HG03432 (cell line): ENCODE results near the gene RBM22.
"Not testable (repeated sequence)": the region's sequence is repeated elsewhere in the genome, so short reads cannot be mapped to it uniquely, and the experiment has no call there.

Experiments used
- ATAC-seq: cut with Tn5 transposase; IDR thresholded peaks from one replicate; pipeline ENCODE4 v1.9.1; 2021; ENCODE audit warnings: mild to moderate bottlenecking, moderate library complexity; ENCODE audit not compliant: unreplicated experiment

The RBM22 gene

GRCh38 chr5:150700594-150701377 is at the start of gene RBM22:
TSS of gene RBM22 (minus strand) at chr5:150701062. CDS start at chr5:150700985, 77 bp downstream.
- peak; percentile 96 for ATAC-seq

- ATAC-seq = no peak
Observed at GRCh38 chr5:150750469-150750868, 49.6 kb upstream of the RBM22 start.

- not testable (repeated sequence) for ATAC-seq
Observed at GRCh38 chr5:150743142-150743488, 42.3 kb upstream of the RBM22 start.

- ATAC-seq = not testable (repeated sequence)
Observed at GRCh38 chr5:150742455-150743141, 41.7 kb upstream of the RBM22 start.

- no peak for ATAC-seq
Observed at GRCh38 chr5:150740992-150741391, 40.1 kb upstream of the RBM22 start.

GRCh38 chr5:150738862-150739261 is 38.0 kb upstream of the RBM22 start:
- ATAC-seq = no peak

- peak; percentile 69 for ATAC-seq
Observed at GRCh38 chr5:150734579-150735384, 33.9 kb upstream of the RBM22 start.

GRCh38 chr5:150731669-150732242 is 30.9 kb upstream of the RBM22 start:
- ATAC-seq = no peak

GRCh38 chr5:150729859-150730258 is 29.0 kb upstream of the RBM22 start:
- no peak for ATAC-seq

- ATAC-seq = no peak
Observed at GRCh38 chr5:150723845-150724244, 23.0 kb upstream of the RBM22 start.

- ATAC-seq = no peak
Observed at GRCh38 chr5:150710165-150710564, 9.3 kb upstream of the RBM22 start.

GRCh38 chr5:150706776-150707390 is 6.0 kb upstream of the RBM22 start:
- ATAC-seq = no peak

GRCh38 chr5:150703762-150704161 is 2.9 kb upstream of the RBM22 start:
- ATAC-seq = no peak

- ATAC-seq = peak; percentile 9
Observed at GRCh38 chr5:150700246-150700593, 642 bp downstream of the RBM22 start.

GRCh38 chr5:150694612-150695011 is 6.2 kb downstream of the RBM22 start:
- ATAC-seq = no peak

GRCh38 chr5:150692276-150692675 is 8.6 kb downstream of the RBM22 start:
- no peak for ATAC-seq

GRCh38 chr5:150690760-150691159 is 10.1 kb downstream of the RBM22 start:
- ATAC-seq = no peak

GRCh38 chr5:150689120-150689519 is 11.7 kb downstream of the RBM22 start:
- no peak for ATAC-seq

GRCh38 chr5:150676578-150676977 is 24.3 kb downstream of the RBM22 start:
- ATAC-seq = no peak

GRCh38 chr5:150675069-150675468 is 25.8 kb downstream of the RBM22 start:
- ATAC-seq = no peak

GRCh38 chr5:150674341-150674821 is 26.5 kb downstream of the RBM22 start:
- ATAC-seq = no peak
